GM18507 (cell line): Measurements from ENCODE around the gene ATP6V1B1.

Experiments
- DNase-seq: peaks from one replicate; pipeline ENCODE4 v3.0.0; 2011; ENCODE audit warnings: low read depth; ENCODE audit not compliant: insufficient read length; ENCODE audit errors: extremely low spot score
- FAIRE-seq: peaks from 2 replicates; lab custom pipeline; 2011; peaks lifted over from hg19 to GRCh38; lab: Jason Lieb, UNC

ATP6V1B1 gene

DNA sequence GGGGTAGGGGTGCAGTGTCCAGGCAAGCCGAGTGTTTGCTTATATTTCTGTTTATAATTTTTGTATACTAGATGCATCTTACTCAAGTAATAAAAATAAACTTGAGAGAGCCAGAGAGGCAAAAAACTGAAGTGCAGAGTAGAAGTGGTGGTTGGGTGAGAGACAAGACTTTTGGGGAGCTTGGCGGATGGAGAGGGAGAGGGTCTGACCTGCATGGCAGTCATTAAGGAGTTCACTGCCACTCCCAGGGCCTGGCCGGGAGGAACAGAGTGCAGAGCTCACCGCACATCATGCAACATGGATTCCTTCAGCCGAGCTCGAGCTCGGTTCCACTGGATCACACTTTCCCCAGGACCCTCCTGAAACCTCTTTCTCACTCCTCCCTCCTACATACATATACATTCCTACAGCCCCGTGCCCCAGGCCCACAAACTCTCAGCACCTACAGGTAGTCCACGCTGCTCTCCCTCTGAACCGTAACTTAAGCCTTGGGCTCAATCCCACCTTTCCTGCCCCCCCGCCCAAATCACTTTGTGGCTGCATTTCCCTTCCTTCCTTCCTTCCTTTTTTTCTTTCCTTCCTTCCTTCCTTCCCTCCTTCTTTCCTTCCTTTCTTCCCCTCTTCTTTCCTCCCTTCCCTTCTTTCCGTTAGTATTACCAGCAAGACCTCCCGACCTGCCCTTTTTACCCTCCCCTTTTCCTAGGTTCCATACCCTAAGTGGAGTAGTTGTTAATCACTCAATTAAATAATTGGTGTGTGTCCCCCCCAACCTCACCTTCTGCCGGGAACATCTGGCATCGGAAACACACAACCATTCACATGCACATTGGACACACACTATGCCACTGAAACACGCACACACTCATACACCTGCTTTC lies 37.1 kb upstream of the ATP6V1B1 start:
- FAIRE-seq (no peak), DNase-seq (no peak)

DNA sequence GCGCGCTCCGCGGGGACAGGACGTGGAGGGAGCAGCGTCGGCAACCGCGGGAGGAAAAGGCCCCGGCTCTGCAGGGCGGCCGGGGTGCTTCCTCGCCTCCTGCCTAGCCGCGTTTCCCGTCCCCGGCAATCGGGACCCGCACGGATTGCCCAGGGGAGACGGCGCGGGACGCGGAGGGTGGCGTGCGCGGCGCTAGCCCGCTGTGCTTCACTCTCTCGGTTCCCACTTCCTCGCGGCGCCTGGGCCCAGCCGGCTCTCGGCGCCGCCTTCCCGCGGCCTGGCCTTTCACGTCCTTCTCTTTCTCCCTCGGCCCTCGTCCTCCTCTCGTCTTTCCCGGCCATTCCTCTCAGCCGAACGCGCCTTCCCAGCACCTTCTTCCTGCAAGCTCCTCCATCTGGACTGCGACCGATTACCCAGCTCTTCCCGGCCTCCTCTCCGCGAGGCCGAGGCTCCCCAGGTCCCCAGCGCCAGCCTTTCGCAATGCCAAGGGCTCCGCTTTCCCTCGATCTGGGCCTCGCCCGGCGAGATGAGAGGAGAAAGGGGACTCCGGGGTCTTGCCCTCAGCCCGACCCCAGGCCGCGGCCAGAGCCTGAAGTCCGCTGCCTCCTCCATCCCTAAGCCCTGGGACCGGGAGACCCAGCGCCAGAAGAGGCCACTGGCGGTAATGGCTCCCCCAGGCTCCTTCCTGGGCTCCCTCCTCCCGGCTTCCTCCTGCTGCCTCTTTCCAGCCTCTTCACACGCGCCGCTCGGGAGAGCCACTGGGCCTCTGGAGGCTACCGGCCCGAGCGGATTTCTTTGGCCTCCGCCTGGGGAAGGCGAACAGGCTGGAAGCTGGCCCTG lies 34.3 kb upstream of the ATP6V1B1 start:
- no peak for FAIRE-seq
- DNase-seq: no peak

DNA sequence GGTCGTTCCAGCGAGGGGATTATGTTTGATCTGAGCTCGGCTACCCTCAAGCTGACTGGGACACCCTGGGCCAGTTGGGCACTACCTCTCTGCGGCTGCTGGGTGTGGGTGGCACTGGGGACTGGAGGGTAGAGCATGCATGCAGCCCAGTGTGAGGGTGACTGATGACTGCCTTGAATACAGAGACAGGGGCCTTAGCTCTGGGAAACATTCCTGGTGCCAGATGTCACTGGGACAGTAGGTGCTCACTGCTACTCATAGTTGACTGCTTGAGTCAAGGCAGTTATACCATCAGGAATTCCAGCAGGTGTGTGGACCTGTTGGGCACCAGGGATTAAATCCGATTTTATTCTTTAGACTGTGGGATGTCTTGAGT lies 33.6 kb upstream of the ATP6V1B1 start:
- DNase-seq (no peak), FAIRE-seq (no peak)

DNA sequence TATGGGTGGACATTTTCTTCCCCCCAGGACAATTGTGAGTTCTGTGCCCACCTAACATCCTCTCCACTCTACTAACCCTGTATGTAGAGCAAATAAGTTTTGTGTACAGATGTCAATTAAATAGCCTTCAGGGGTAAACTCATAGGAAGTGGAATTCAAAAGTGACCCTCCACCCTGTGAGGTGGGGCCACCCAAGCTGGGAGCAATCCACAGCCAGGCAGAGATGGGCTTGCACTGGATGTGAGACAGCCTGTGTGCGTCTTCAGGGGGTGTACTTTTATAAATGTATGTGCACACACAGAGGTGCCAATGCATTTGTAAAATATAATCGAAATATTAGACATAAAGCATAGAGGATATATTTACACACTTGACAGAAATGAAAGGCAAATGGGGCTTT lies 33.1 kb upstream of the ATP6V1B1 start:
- DNase-seq (no peak), FAIRE-seq (no peak)

DNA sequence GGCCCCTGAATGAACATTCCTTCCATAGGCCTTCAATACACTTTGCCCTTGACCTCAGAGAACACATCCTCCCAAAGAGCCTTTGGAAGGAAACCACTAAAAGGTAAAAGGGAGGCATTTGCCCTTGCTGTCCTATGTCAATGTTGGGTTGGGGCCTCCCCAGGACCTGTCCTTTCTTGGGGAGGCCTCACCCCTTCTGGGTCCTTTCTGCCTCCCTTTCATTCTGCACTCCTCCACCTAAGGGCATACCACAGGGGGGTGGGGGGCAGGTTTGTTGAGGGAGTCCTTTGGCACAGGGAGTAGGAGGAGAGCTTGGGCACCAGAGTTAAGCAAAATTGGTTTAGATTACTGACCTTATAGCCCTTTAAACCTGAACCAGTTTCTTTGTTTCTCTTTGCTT lies 32.5 kb upstream of the ATP6V1B1 start:
- FAIRE-seq (no peak), DNase-seq (no peak)

DNA sequence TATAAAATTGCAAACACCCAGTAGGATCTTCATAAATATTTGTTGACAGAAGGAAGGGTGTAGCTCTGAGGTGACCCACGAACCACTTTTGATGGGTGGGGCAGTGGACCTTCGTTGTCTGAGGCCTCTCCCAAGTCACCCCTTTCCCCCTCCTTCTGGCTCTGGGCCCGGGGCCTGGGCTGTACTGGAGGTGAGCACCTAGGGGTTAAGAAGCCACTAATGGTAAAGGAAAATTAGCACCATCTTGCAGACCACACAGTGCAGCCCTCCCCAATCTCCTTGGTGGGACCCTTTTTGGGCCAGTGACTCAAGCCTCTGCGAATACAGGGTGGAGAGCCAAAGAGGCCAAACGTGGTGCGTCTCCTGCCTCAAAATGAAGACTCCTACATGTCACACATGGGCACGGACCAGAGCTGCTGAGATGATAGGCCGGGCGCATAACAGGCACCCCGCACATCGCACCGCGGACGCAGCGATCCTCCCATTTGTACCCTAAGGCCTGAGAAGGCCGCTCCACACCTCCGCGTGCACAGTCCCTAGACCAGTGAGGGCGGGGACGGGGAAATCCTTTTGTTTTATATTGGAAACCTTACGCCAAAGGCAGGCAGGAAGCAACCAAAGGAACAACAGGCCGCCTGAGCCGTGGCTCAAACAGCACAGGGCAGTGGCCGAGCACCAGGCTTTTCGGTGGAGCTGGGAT lies 31.9 kb upstream of the ATP6V1B1 start:
- FAIRE-seq: no peak
- DNase-seq: no peak

GRCh38 chr2:70904371-70905216 lies 31.1 kb upstream of the ATP6V1B1 start:
- FAIRE-seq (no peak), DNase-seq (no peak)

GRCh38 chr2:70905443-70906421 lies 30.0 kb upstream of the ATP6V1B1 start:
- DNase-seq (no peak), FAIRE-seq (no peak)

DNA sequence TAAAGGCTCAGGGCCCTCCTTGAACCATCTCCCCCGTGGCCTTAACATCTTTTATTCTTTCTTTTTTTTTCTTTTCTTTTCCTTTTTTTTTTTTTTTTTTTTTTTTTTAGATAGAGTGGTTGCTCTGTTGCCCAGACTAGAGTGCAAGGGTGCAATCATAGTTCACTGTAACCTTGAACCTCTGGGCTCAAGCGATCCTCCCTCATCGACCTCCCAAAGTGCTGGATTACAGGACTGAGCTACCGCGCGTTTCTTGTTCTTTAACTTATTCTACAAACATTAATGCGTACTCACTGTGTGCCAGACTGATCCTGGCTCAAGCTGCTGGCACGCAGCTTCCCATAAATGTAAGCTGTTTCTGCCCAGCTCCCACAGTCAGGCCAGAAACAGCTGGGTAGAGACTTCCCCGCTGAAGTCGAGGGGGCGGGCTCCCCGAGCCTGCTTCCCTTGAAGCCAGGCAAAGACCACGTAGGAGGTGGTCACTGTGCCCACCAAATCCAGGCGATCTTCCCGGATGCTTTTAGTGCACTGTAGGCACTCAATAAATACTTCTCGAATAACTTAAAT lies 29.2 kb upstream of the ATP6V1B1 start:
- FAIRE-seq (no peak), DNase-seq (no peak)

DNA sequence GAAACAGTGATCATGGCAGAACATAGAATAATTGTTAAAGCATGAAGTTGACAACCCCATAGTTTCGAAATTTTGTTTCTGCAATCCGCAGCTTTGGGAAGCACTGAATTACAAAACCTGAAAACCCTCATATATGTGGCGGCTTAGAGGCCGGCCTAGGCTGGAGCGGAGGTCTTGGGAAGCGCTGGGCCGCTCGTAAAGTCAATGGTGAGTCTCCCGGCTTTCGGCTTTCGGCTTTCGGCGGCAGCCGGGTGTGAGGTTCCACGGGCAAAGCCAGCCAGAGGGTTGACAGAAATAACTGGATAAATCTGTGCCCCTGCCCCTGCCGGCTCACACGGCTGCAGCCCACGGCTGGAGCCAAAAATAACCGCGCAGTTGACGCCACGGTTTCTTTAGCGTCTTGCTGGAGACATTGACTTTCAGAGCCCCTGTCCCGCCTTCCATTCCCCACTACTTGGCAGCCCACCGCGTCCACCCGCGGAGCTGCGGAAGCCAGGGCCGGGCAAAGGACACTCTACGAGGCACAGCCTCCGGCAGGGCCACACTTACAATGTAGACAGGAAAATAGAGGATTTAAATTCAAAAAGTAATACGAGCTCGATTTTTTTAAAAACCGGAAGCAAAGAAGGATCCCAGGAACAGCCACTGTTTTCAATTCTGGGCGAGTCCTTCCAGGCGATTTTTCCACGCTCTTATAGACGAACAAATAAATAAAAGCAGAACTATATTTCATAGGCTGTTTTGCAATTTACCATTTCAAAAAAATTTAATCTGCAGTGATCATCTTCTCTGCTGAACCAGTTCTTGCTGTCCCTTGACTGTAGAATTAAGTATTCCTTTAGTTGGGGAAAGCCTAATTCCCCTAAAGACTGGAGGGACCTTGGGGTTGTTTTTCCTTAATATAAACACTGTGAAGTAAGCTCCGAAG lies 28.3 kb upstream of the ATP6V1B1 start:
- no peak for FAIRE-seq
- DNase-seq: no peak

GRCh38 chr2:70916291-70916690 lies 19.4 kb upstream of the ATP6V1B1 start:
- DNase-seq (no peak), FAIRE-seq (no peak)

DNA sequence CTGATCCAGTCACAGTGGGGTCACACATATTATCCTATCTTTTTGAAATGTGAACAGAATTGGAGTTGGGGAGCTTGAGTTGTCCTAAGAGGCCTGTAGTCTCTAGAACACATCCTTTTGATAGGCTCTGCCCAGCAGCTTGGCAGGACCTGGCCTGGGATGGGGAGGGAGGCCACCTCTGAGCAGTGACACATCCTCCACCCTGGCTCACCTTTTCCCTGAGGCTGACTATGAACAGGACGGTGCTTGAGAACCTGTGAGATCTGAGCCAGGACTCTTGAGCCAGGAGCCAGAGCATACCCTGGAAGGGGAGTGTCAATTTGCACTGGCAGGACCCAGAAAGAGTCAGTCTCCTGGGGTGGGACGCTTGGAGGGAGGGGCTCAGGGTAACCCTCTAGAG lies 17.7 kb upstream of the ATP6V1B1 start:
- FAIRE-seq (no peak), DNase-seq (no peak)

GRCh38 chr2:70919672-70920366 lies 15.9 kb upstream of the ATP6V1B1 start:
- DNase-seq: peak; percentile 30
- peak; percentile 87 for FAIRE-seq

- FAIRE-seq (no peak), DNase-seq (no peak)
Measured at GRCh38 chr2:70920367-70920715, 15.4 kb upstream of the ATP6V1B1 start.

DNA sequence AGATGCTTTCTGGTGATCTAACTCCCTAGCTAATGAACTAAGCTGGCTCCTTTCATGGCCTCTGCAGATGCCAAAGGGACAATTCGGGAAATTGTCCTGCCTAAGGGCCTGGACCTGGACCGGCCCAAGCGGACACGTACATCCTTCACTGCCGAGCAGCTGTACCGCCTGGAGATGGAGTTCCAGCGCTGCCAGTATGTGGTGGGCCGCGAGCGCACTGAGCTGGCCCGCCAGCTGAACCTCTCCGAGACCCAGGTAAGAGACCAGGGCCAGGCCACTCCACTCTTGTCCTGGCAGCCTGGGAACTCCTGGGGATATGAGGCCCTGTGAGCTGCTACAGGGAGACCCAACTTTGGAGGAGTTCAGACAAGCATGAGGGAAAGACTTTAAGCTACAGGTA lies 14.7 kb upstream of the ATP6V1B1 start:
- FAIRE-seq: no peak
- no peak for DNase-seq

GRCh38 chr2:70921839-70922234 lies 13.9 kb upstream of the ATP6V1B1 start:
- FAIRE-seq (no peak), DNase-seq (no peak)
